ENCODE measurements around the gene UPK3A.

GRCh38 chr22:45305456-45306075 is 20.8 kb downstream of the UPK3A start:
- TF ChIP-seq CTCF (IDR thresholded peaks at IDR 0.05) (no peak), POLR2A (IDR thresholded peaks at IDR 0.05) (no peak)

All from breast epithelium (tissue), 3 donors.